Measurements from ENCODE around the gene HUWE1. TPM values are rescaled to one million over a fixed set of nuclear protein-coding genes. Genes with fewer than 3 reads are reported as not detected.

Gene HUWE1
- total and polyA plus RNA-seq, 11 donors: 34.7 to 222 (median 162) TPM

DNA sequence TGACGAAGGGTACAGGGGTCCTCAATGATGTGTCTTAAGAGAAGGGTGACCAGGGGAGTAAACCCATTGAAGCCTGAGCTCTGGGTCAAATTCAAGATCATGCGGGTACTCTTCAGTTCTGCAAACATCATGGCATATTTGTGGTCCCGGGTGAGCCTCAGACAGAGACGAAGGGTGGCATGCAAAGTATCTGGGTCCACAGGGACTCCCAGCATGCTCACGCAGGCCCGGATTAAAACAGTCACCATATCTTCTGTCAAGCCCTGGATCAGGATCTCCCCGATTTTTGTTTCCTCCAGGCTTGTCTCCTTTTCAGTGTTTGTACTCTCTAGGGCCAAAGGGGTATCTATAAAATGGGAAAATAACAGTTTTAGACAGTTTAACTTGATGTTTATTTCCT, 102.9 kb downstream of the HUWE1 start:
- intact Hi-C loops (cut with DNase I): no loop called here
- DNase-seq (no peak), ATAC-seq (no peak)
- H3K4me3 ChIP-seq: no peak overlapping the region
- H3K27me3 ChIP-seq: peaks cover 0 to 5% (median 0%) of the 10 kb centered on the region in 9 donors
- H3K36me3 ChIP-seq: peaks cover 0 to 88% (median 87%) of the 10 kb centered on the region in 9 donors
- H3K27ac ChIP-seq: no peak overlapping the region
- no peaks in the 10 kb centered on the region for H3K9me3 ChIP-seq
- no peaks in the 10 kb centered on the region for H3K4me1 ChIP-seq
- TF ChIP-seq POLR2A (IDR thresholded peaks at IDR 0.05): no peak
- TF ChIP-seq, protein P1, sequence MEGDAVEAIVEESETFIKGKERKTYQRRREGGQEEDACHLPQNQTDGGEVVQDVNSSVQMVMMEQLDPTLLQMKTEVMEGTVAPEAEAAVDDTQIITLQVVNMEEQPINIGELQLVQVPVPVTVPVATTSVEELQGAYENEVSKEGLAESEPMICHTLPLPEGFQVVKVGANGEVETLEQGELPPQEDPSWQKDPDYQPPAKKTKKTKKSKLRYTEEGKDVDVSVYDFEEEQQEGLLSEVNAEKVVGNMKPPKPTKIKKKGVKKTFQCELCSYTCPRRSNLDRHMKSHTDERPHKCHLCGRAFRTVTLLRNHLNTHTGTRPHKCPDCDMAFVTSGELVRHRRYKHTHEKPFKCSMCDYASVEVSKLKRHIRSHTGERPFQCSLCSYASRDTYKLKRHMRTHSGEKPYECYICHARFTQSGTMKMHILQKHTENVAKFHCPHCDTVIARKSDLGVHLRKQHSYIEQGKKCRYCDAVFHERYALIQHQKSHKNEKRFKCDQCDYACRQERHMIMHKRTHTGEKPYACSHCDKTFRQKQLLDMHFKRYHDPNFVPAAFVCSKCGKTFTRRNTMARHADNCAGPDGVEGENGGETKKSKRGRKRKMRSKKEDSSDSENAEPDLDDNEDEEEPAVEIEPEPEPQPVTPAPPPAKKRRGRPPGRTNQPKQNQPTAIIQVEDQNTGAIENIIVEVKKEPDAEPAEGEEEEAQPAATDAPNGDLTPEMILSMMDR (IDR thresholded peaks at IDR 0.05): no peak
- 89 to 98% (median 91%) methylated on average over 7 of the region's 7 CpGs for WGBS, 4 donors

DNA sequence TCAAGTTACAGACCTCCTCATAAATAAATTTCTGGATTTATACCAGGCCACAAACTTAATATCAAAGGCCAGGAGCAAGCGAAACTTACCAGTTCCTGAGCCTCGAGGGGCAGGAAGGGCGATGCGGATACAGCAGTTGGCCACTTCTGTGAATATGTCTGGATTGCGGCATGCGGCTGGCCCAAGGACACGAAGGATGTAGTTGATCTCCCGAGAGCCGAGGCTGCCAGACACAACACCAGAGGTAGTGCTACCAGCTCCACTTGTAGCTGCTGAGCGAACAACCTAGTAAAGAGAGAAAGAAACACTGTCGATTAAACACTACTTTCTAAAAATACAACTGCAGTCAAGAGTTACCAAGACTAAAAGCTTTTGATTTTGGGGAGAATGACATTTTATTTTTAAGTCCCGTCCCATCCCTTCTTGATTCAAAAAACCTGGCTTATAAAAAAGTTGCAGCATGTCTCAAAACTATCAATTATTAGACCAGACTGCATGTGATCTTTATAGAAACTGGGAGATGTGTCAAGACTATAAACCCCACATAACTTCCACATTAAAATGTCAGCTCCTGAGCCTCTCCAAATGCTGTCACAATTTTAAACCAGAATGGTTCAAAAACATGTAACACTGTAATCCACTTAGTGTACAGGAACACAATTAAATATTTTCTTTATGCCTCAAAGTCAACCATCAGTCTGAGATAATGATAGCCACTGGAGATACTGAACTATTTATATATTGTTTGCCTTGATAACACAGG, 105.6 kb downstream of the HUWE1 start:
- H3K9me3 ChIP-seq: no peaks in the 10 kb centered on the region
- intact Hi-C loops (cut with DNase I): no loop called here
- no peaks in the 10 kb centered on the region for H3K4me1 ChIP-seq
- no peak overlapping the region for H3K27ac ChIP-seq
- TF ChIP-seq, protein P1 (IDR thresholded peaks at IDR 0.05): no peak
- TF ChIP-seq POLR2A (IDR thresholded peaks at IDR 0.05): no peak
- DNase-seq (peak in 3 of 5 donors; percentile 10 to 33 (median 18)), ATAC-seq (peak; percentile 57 to 84 (median 66))
- H3K36me3 ChIP-seq: peaks cover 0 to 74% (median 73%) of the 10 kb centered on the region in 9 donors
- 63 to 80% (median 65%) methylated on average over 12 of the region's 12 CpGs for WGBS, 4 donors
- H3K27me3 ChIP-seq: peaks cover 0 to 5% (median 0%) of the 10 kb centered on the region in 9 donors
- H3K4me3 ChIP-seq: no peak overlapping the region

DNA sequence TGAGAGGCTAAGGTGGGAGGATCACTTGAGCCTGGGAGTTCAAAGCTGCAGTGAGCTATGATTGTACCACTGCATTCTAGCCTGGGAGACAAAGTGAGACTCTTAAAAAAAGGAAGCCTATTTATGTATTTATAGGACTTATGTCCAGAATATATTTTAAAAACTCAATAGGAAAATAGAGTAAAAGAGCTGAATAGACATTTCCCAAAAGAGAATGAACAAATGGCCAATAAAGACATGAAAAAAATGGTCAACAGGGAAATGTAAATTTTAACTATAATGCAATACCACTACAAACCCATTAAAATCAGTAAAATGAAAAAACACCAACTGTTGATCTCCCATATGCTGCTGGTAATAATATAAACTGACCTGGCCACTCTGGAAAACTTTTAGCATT, 115.0 kb downstream of the HUWE1 start:
- Histone ChIP-seq H3K4me3 (no peak overlapping the region), H3K9me3 (no peaks in the 10 kb centered on the region), H3K36me3 (peaks cover 0 to 100% (median 97%) of the 10 kb centered on the region in 9 donors), H3K27me3 (peaks cover 0 to 8% (median 0%) of the 10 kb centered on the region in 9 donors), H3K4me1 (no peaks in the 10 kb centered on the region), H3K27ac (no peak overlapping the region)
- intact Hi-C loops (cut with DNase I): no loop called here
- no peak for TF ChIP-seq POLR2A (IDR thresholded peaks at IDR 0.05)
- TF ChIP-seq, protein P1 (IDR thresholded peaks at IDR 0.05): no peak
- DNase-seq: no peak
- ATAC-seq: no peak

DNA sequence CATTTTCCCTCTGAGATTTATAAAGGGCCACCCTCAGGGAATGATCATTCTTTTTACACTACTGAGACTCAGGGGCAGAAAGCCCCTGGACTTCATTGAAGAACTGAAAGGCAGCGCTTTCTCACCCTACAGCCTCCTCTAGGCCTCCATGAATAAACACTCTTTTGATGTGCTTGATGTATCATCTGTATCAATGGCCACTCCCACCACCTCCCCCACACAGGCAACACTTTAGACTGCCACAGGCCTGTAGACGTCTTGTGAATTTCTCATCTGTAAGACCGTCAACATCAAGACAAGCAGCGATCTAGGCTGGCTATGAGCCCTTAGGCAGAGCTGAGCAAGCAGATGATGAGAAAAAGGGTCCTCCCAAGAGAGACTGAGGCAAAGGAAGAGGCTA, 123.2 kb downstream of the HUWE1 start:
- no peaks in the 10 kb centered on the region for H3K9me3 ChIP-seq
- no peak overlapping the region for H3K4me3 ChIP-seq
- H3K27me3 ChIP-seq: no peaks in the 10 kb centered on the region
- ATAC-seq (no peak), DNase-seq (no peak)
- 86 to 91% (median 87%) methylated on average over 4 of the region's 4 CpGs for WGBS, 4 donors
- no peak overlapping the region for H3K27ac ChIP-seq
- H3K4me1 ChIP-seq: no peaks in the 10 kb centered on the region
- intact Hi-C loops (cut with DNase I): loop anchor here in 2 of 10 donors (10.0 kb wide), 2 partner anchors 51 to 61 kb away; no protein-coding TSS in a partner anchor
- TF ChIP-seq POLR2A (IDR thresholded peaks at IDR 0.05): no peak
- TF ChIP-seq, protein P1 (IDR thresholded peaks at IDR 0.05): no peak
- peaks cover 0 to 100% (median 95%) of the 10 kb centered on the region in 9 donors for H3K36me3 ChIP-seq

All from heart left ventricle (tissue), 16 donors.